BLaER1 treated with 17β-estradiol and CSF1 and Interleukin-3, amounts not matched to agents 10 nM and 100 nM (cell line): Measurements from ENCODE around the gene STAT5A.
"Not testable (repeated sequence)": the region's sequence is repeated elsewhere in the genome, so short reads cannot be mapped to it uniquely, and the experiment has no call there.

ENCODE experiments used
- H3K27ac ChIP-seq, 11 experiments: shearing (Covaris generic); formaldehyde crosslinking; 2 replicates each; pipeline ENCODE4 v1.8.1; 2022
- H3K27me3 ChIP-seq, 11 experiments: shearing (Covaris generic); formaldehyde crosslinking; 2 replicates each; pipeline ENCODE4 v1.8.1; 2022
- H3K36me3 ChIP-seq, 11 experiments: shearing (Covaris generic); formaldehyde crosslinking; 2 replicates each; pipeline ENCODE4 v1.8.1; 2022
- H3K4me1 ChIP-seq, 10 experiments: shearing (Covaris generic); formaldehyde crosslinking; 2 replicates each; pipeline ENCODE4 v1.8.1; 2022
- H3K4me2 ChIP-seq, 11 experiments: shearing (Covaris generic); formaldehyde crosslinking; 2 replicates each; pipeline ENCODE4 v1.8.1; 2022
- H3K4me3 ChIP-seq, 10 experiments: shearing (Covaris generic); formaldehyde crosslinking; 2 replicates each; pipeline ENCODE4 v1.8.1; 2022
- H3K9ac ChIP-seq, 11 experiments: shearing (Covaris generic); formaldehyde crosslinking; 2 replicates each; pipeline ENCODE4 v1.8.1; 2022
- H3K9me3 ChIP-seq, 11 experiments: shearing (Covaris generic); formaldehyde crosslinking; replicated peaks in 1 of 11; 2 replicates each; pipeline ENCODE4 v1.8.1; 2022
- H4K20me1 ChIP-seq, 11 experiments: shearing (Covaris generic); formaldehyde crosslinking; 2 replicates each; pipeline ENCODE4 v1.8.1; 2022
- Cebpa-rat ChIP-seq, 11 experiments: shearing (Covaris generic); IDR thresholded peaks; 2 replicates each; pipeline ENCODE4 v1.8.1; 2022

The STAT5A gene

GRCh38 chr17:42260318-42260717 lies 28.0 kb upstream of the STAT5A start:
- H3K4me1 ChIP-seq, result peaks cover 0 to 39% (median 23%) of the 10 kb centered on the region in 10 experiments; a peak in 14 of 20 replicates
- TF ChIP-seq Cebpa-rat (IDR thresholded peaks at IDR 0.05), result no peak
- peaks cover 0 to 3% (median 2%) of the 10 kb centered on the region in 11 experiments; a peak in 9 of 22 replicates for H3K36me3 ChIP-seq
- H3K27ac ChIP-seq, result peak overlapping the region in 2 of 11 experiments; percentile 56 to 66; a peak in 4 of 22 replicates
- H3K4me3 ChIP-seq, result no peak overlapping the region
- H3K9ac ChIP-seq, result no peak overlapping the region; a peak in 1 of 22 replicates
- peaks cover 0 to 4% (median 3%) of the 10 kb centered on the region in 11 experiments; a peak in 17 of 22 replicates for H3K9me3 ChIP-seq
- H4K20me1 ChIP-seq, result peaks cover 0 to 39% (median 14%) of the 10 kb centered on the region in 11 experiments; a peak in 11 of 22 replicates
- H3K4me2 ChIP-seq, result peak overlapping the region in 5 of 11 experiments; percentile 36 to 72 (median 53); a peak in 9 of 22 replicates
- no peaks in the 10 kb centered on the region for H3K27me3 ChIP-seq

GRCh38 chr17:42264366-42264765 lies 23.9 kb upstream of the STAT5A start:
- H3K4me3 ChIP-seq, H3K27me3 ChIP-seq, H3K4me2 ChIP-seq, H3K9me3 ChIP-seq, H3K27ac ChIP-seq, H3K9ac ChIP-seq: not testable (repeated sequence)
- Histone ChIP-seq H4K20me1 (peaks cover 0 to 37% (median 12%) of the 10 kb centered on the region in 11 experiments; a peak in 11 of 22 replicates), H3K36me3 (peaks cover 0 to 13% (median 5%) of the 10 kb centered on the region in 11 experiments; a peak in 9 of 22 replicates), H3K4me1 (peaks cover 10 to 27% (median 24%) of the 10 kb centered on the region in 10 experiments; a peak in 18 of 20 replicates)

- H3K27me3 ChIP-seq, result no peaks in the 10 kb centered on the region
- no peak overlapping the region for H3K4me3 ChIP-seq
- H3K4me1 ChIP-seq, result peaks cover 4 to 25% (median 8%) of the 10 kb centered on the region in 10 experiments; a peak in 19 of 20 replicates
- H3K9ac ChIP-seq, result no peak overlapping the region
- peak overlapping the region in 3 of 11 experiments; percentile 7 to 44 (median 36); a peak in 3 of 22 replicates for H3K4me2 ChIP-seq
- H3K27ac ChIP-seq, result no peak overlapping the region
- H3K36me3 ChIP-seq, result peaks cover 0 to 13% (median 5%) of the 10 kb centered on the region in 11 experiments; a peak in 9 of 22 replicates
- no peak for TF ChIP-seq Cebpa-rat (IDR thresholded peaks at IDR 0.05)
- H3K9me3 ChIP-seq, result peaks cover 0 to 7% (median 6%) of the 10 kb centered on the region in 11 experiments; a peak in 17 of 22 replicates
- H4K20me1 ChIP-seq, result peaks cover 0 to 40% (median 19%) of the 10 kb centered on the region in 11 experiments; a peak in 10 of 22 replicates
Measured at GRCh38 chr17:42266462-42266861, 21.8 kb upstream of the STAT5A start.

GRCh38 chr17:42266918-42267766 lies 21.2 kb upstream of the STAT5A start:
- no peak for TF ChIP-seq Cebpa-rat (IDR thresholded peaks at IDR 0.05)
- Histone ChIP-seq H3K4me3 (no peak overlapping the region), H3K27me3 (no peaks in the 10 kb centered on the region), H3K4me2 (peak overlapping the region in 4 of 11 experiments; percentile 7 to 44 (median 23); a peak in 4 of 22 replicates), H4K20me1 (peaks cover 0 to 42% (median 23%) of the 10 kb centered on the region in 11 experiments; a peak in 10 of 22 replicates), H3K9me3 (peaks cover 0 to 7% (median 6%) of the 10 kb centered on the region in 11 experiments; a peak in 17 of 22 replicates), H3K9ac (no peak overlapping the region), H3K4me1 (peaks cover 3 to 28% (median 9%) of the 10 kb centered on the region in 10 experiments; a peak in 19 of 20 replicates), H3K36me3 (peaks cover 0 to 13% (median 5%) of the 10 kb centered on the region in 11 experiments; a peak in 9 of 22 replicates), H3K27ac (peak overlapping the region in 1 of 11 experiments; percentile 13; a peak in 2 of 22 replicates)

DNA sequence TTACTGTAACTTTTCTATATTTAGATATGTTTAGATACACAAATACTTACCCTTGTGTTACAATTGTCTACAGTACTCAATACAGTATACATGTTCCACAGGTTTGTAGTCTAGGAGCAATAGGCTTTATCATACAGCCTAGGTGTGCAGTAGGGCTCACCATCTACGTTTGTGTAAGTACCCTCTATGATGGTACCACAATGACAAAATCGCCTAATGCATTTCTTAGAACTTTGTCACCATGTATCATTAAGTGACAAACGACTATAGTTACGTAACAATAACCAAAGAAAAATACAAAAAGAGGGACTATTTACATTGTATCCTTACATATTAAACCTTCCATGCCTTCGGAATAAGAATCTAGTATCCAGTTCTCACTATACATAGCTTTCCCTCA lies 20.1 kb upstream of the STAT5A start:
- no peak overlapping the region for H3K9ac ChIP-seq

DNA sequence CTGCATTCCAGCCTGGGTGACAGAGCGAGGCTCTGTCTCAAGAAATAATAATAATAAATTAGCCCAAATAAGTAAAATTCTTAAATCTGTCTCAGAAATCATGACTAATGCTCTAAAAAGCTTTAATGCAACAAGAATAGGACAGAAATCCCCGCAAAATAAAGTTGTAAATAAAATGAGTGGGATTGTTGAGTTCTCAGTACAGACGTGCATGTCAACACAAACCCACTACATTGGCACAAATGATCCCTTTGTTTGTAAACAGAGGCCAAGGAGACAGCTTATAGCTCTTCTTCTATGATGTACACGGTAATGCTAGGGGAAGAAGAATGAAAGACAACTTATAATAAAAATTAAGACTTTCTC lies 18.1 kb upstream of the STAT5A start:
- no peak overlapping the region for H3K27ac ChIP-seq
- peaks cover 0 to 6% (median 5%) of the 10 kb centered on the region in 11 experiments; a peak in 17 of 22 replicates for H3K9me3 ChIP-seq
- H3K27me3 ChIP-seq, result no peaks in the 10 kb centered on the region
- peaks cover 0 to 68% (median 29%) of the 10 kb centered on the region in 11 experiments; a peak in 10 of 22 replicates for H4K20me1 ChIP-seq
- H3K9ac ChIP-seq, result no peak overlapping the region
- peaks cover 33 to 58% (median 38%) of the 10 kb centered on the region in 10 experiments for H3K4me1 ChIP-seq
- no peak overlapping the region for H3K4me2 ChIP-seq
- H3K36me3 ChIP-seq, result peaks cover 0 to 12% (median 4%) of the 10 kb centered on the region in 11 experiments; a peak in 9 of 22 replicates
- H3K4me3 ChIP-seq, result no peak overlapping the region
- TF ChIP-seq Cebpa-rat (IDR thresholded peaks at IDR 0.05), result no peak

More for the DNA sequence above, 20.1 kb upstream of the STAT5A start:
- Histone ChIP-seq H4K20me1 (peaks cover 0 to 50% (median 29%) of the 10 kb centered on the region in 11 experiments; a peak in 10 of 22 replicates), H3K9me3 (peaks cover 0 to 7% (median 6%) of the 10 kb centered on the region in 11 experiments; a peak in 17 of 22 replicates), H3K4me1 (peaks cover 14 to 39% (median 19%) of the 10 kb centered on the region in 10 experiments), H3K36me3 (peaks cover 0 to 13% (median 5%) of the 10 kb centered on the region in 11 experiments; a peak in 9 of 22 replicates), H3K4me3 (no peak overlapping the region), H3K4me2 (no peak overlapping the region), H3K27ac (no peak overlapping the region), H3K27me3 (no peaks in the 10 kb centered on the region)
- TF ChIP-seq Cebpa-rat (IDR thresholded peaks at IDR 0.05), result no peak

GRCh38 chr17:42270596-42270995 lies 17.7 kb upstream of the STAT5A start:
- no peak overlapping the region for H3K27ac ChIP-seq
- no peak overlapping the region for H3K4me2 ChIP-seq
- peaks cover 0 to 8% (median under 1%) of the 10 kb centered on the region in 11 experiments; a peak in 5 of 22 replicates for H3K36me3 ChIP-seq
- no peak overlapping the region for H3K4me3 ChIP-seq
- no peak overlapping the region for H3K9ac ChIP-seq
- no peak for TF ChIP-seq Cebpa-rat (IDR thresholded peaks at IDR 0.05)
- H3K27me3 ChIP-seq, result no peaks in the 10 kb centered on the region
- H4K20me1 ChIP-seq, result peaks cover 0 to 68% (median 29%) of the 10 kb centered on the region in 11 experiments; a peak in 10 of 22 replicates
- peaks cover 33 to 59% (median 39%) of the 10 kb centered on the region in 10 experiments for H3K4me1 ChIP-seq
- H3K9me3 ChIP-seq, result peaks cover 0 to 2% (median under 1%) of the 10 kb centered on the region in 11 experiments; a peak in 9 of 22 replicates

DNA sequence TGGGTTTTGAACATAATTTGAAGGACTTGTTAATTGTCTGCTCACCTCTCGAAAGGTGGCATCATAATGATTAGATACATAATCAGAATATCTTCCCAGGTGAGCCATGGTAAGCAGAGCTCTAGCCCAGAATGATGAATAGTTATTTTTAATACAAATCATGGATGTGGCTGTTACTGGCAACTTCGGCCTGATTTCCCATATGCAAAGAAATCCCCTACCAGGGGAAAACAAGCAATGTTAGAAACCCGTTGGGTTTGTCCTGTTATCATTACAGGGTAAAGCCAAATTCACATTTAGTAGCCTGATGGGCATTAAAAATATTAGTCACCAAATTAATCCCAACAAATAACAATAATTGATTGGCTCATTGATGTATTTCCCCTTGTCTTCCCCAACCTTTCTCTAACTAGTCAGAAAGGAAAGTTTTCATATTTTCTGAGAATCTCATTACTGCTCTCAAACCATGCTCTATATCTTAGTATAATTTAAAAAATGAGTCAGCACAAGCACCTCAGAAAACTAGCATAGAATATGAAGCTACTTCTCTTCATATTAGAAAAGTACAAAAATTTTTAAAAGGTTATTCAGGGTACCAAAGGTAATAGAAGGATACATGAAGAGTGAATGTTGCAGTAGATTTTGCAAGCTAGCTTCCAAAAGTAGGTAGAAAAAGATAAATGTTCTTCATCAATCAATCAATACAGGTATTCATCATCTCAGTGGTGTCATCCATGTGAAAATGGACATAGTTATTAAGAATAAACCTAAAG lies 17.1 kb upstream of the STAT5A start:
- Histone ChIP-seq H3K9me3 (no peaks in the 10 kb centered on the region), H3K27me3 (no peaks in the 10 kb centered on the region), H3K4me1 (peaks cover 33 to 59% (median 39%) of the 10 kb centered on the region in 10 experiments), H3K4me3 (no peak overlapping the region), H4K20me1 (peaks cover 0 to 68% (median 29%) of the 10 kb centered on the region in 11 experiments; a peak in 10 of 22 replicates), H3K27ac (no peak overlapping the region), H3K9ac (no peak overlapping the region), H3K4me2 (peak overlapping the region in 3 of 11 experiments; percentile 30 to 97 (median 93); a peak in 5 of 22 replicates), H3K36me3 (0 out of 22 replicates have a peak, but pooled peaks cover 0 to 7% (median 0%) of the 10 kb centered on the region in 11 experiments)
- TF ChIP-seq Cebpa-rat (IDR thresholded peaks at IDR 0.05), result no peak
